Measurements from ENCODE around the gene MRPL20.

DNA sequence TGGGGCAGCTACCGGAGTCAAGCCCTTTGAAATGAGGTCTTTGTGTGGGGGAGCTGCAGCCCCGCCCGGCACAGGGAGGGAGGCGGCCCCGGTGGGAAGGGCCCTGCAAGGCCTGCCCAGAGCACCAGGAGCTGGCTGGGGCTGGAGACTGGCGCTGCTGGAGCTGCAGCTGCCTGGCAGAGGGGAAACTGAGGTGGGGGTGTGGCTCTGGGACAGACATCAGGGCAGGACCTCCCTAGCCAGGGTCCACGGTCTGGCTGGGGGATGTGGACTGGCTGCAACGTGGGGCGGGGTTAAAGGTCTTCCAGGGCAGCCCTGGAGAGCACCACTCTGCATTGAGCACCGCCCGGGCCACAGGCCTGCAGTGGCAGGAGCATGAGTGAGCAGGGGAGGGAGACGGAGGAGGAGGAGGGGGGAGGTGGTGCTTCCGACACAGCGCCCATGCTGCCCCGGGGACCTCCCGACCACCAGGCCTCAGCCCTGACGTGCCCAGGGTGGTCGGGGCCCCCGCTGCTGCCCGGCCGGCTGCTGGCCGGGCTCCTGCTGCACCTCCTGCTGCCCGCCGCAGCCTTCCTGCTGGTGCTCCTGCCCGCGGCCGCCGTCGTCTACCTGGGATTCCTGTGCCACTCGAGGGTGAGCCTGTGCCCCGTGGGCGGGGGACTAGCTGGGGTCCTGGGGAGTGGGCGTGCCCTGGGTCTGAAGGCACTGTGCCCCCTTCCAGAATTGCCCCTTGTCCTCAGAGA, 18.8 kb upstream of the MRPL20 start:
- TF ChIP-seq, protein P1, sequence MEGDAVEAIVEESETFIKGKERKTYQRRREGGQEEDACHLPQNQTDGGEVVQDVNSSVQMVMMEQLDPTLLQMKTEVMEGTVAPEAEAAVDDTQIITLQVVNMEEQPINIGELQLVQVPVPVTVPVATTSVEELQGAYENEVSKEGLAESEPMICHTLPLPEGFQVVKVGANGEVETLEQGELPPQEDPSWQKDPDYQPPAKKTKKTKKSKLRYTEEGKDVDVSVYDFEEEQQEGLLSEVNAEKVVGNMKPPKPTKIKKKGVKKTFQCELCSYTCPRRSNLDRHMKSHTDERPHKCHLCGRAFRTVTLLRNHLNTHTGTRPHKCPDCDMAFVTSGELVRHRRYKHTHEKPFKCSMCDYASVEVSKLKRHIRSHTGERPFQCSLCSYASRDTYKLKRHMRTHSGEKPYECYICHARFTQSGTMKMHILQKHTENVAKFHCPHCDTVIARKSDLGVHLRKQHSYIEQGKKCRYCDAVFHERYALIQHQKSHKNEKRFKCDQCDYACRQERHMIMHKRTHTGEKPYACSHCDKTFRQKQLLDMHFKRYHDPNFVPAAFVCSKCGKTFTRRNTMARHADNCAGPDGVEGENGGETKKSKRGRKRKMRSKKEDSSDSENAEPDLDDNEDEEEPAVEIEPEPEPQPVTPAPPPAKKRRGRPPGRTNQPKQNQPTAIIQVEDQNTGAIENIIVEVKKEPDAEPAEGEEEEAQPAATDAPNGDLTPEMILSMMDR (IDR thresholded peaks at IDR 0.05), result no peak
- no peak for TF ChIP-seq ZFX (IDR thresholded peaks at IDR 0.05; ENCODE audit: borderline replicate concordance)

All from 22Rv1 (cell line).